DOHH2 (cell line): Measurements from ENCODE around the gene PDGFB.

ENCODE experiments used
- CTCF ChIP-seq: fragments of 200-600 bp; sonication (generic); IDR thresholded peaks from one replicate; pipeline ENCODE4 v1.5.1; 2014; ENCODE audit warnings: antibody characterized with exemption, mild to moderate bottlenecking, low read depth, low read length; ENCODE audit not compliant: poor library complexity, severe bottlenecking
- EZH2phosphoT487 ChIP-seq: fragments of 200-600 bp; sonication (generic); IDR thresholded peaks from 2 replicates; pipeline ENCODE4 v1.6.1; 2017; ENCODE audit warnings: borderline replicate concordance, mild to moderate bottlenecking, antibody characterized with exemption, low read length, moderate library complexity, mixed read lengths

- TF ChIP-seq CTCF = no peak
- no peak for TF ChIP-seq EZH2phosphoT487
These were observed 9.3 kb upstream of the PDGFB start for GRCh38 chr22:39254122-39254521.
